Measurements from ENCODE around the gene VARS1.

VARS1 gene

DNA sequence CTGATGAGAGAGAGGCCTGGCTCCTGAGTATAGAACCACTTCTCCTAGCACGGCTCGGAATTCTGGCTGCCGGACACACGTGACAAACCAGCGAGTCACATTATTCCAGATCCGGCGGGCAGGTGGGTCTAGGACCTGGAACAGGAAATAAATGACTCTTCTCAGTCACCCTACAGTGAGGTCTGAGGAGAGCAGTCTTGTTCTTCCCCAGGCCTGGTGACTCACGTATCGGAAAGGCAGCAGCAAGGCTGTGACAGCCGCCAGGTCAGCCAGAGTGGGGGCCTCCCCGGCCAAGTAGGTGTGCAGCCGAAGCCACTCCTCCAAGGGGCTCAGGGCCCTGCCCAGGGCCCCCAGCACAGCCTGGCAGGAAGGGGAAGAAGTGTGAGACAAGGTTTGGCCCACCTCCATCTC lies 2.8 kb downstream of the VARS1 start:
- no peak for DNase-seq

DNA sequence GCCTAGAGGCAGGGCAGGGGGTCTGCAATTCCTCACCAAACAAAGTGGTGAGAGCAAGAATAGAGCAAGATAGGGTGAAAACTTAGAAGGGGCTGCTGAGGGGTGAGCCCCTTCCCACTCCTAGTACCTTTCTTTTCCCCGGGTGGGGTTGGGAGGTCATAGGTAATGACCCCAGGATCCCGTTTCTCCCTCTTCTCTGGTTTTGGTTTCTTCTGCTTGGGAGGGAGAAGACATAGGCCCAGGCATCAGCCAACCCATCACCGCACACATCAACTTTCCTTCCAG lies 3.5 kb downstream of the VARS1 start:
- no peak for DNase-seq

DNA sequence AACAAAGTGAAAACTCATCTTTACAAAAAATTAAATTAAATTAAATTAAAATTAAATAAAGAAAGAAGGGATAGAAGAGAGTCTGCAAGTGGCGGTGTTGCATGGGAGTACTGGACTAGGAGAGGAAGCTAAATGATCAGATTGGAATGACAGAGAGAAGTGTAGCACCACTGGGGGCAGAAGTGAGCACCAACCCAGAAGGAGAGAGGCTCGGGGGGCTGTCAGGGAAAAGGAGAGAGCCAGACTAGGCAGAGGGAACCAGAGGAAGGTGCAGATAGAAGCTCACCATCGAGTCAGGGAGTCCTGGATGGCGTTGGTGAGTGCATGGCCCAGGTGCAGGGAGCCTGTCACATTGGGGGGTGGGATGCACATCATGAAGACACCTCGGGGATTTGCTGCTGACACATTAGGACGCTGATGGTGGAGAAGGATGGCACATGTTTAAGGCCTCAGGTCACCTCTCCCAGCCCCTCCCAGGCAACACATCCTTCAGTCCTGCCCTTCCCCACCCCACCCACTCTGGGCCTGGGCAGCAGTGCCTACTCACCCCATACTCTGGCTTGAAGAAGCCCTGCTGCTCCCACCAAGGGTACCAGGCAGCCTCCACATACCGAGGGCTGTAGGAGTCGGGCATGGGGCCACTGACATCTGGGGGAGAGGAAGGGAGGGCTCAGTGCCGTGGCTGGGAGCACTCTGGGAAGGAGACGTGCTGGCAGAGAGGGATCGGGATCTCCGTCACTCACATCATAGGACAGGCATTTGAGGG lies 4.0 kb downstream of the VARS1 start:
- DNase-seq = no peak

DNA sequence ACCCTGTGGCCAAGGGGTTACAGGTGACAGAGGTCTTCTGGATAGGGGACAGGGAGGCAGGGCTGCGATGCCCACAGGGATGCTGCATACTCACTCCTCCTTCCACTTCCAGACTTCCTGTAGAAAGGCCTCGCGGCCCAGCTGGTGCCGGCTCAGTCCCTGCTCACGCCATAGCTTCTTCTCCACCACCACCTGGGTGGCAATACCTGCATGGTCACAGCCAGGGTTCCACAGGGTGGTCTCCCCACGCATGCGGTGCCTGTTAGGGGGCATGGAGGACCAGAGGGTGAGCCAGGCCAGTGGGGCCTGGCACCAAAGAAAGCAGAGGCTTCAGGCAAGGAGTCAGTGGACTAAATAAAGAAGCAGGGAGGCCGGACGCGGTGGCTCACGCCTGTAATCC lies 10.1 kb downstream of the VARS1 start:
- DNase-seq = no peak

DNA sequence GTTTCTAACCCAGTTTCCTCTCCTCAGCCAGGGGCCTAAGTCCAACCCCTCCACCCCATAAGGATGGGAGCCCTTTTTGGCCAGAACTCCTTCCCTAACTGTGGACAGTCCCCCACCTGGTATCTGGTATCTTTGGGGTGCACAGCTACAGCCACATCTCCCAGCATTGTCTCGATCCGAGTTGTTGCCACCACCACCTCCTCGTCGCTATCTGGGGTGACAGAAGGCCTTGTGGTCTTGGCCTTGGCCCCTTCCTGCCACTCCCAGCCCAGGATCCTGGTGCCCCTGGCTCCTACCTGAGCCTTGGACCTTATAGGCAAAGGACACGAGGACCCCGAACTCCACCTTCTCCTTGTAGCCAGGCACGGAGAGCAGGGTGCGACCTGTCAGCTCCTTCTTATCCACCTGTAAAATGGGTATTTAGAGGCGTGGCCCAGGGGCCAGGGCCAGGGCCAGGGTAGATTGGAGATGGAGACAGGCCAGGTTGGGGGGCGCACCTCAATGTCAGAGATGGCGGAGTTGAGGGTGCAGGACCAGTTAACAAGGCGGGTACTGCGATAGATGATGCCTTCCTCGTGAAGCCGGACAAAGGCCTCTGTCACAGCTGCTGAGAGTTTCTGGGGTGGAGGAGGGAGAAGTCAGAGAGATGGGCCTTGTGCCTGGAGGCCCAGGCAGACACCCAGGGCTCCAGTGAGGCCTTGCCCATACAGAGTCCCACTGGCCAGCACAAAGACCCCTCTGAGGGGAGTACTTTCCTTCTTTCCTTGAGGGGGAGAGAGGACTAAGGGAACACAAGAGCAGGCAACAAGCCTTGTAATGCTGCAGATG lies 11.2 kb downstream of the VARS1 start:
- DNase-seq = no peak

DNA sequence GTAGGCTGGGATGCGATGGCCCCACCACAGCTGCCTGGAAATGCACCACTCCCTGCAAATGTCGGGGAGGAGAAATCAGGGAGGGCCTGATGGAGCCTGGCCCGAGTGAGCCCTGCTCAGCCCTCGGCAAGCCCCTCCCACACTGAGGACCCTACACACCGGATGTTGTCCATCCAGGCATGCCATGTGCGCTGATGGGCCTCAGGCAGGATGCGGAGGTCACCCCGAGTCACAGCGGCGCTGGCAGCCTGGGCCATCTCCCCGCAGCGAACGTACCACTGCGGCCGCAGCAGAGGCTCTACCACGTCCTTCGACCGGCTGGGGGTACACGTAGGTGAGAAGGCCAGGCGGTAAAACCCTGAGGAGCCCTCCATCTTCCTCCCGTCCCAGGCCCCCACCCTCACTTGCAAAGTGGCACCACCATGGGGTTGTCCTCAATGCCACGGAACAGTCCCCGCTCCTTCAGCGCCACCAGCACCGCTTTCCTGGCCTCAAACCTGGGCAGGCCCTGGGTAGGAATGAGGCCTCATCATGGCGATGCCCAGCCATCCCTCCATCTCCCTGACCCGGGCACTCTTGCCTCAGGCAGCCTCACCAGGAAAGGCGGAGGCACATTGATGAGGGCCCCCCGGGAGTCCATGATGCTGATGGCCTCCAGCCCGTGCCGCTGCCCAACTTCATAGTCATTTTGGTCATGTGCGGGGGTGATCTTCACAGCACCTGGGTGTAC lies 13.3 kb downstream of the VARS1 start:
- no peak for DNase-seq

DNA sequence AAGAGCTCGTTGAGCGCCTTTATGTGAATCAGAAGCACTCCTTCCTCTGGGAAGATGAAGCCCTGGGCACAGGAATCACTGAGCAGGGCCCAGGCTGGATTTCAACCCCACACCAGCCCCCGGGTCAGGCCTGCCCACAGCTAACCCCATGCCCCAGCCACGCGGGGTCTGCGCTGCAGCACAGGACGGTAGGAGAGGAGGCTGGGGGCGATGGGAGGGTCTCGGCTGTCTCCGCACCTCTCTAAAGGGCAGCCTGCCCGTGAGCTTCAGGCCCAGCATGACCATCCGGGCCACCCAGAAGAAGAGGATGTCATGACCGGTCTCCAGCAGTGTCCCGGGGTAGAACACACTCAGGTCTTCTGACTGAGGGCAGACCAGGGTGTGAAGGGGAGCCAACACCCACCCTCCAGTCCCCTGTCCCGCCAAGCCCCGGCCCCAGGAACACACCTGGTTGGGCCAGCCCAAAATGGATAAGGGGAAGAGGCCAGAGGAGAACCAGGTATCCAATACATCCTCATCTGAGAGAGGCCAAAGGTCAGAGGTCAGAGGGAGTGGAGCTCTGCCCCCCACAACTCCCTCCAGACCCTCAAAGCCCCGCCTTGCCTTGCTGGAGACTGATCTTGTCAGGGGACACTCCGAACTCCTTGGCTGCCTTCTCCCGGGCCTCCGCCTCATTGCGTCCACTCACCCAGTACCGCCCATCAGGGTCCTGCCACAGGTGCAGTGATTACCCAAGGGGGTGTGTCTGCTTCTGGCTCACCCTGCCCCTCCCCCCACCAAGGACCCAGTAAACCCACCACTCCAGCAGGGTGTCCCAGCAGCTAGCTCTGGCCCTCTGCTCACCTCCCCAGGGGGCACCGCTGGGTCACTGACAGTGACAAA lies 14.1 kb downstream of the VARS1 start:
- no peak for DNase-seq

DNA sequence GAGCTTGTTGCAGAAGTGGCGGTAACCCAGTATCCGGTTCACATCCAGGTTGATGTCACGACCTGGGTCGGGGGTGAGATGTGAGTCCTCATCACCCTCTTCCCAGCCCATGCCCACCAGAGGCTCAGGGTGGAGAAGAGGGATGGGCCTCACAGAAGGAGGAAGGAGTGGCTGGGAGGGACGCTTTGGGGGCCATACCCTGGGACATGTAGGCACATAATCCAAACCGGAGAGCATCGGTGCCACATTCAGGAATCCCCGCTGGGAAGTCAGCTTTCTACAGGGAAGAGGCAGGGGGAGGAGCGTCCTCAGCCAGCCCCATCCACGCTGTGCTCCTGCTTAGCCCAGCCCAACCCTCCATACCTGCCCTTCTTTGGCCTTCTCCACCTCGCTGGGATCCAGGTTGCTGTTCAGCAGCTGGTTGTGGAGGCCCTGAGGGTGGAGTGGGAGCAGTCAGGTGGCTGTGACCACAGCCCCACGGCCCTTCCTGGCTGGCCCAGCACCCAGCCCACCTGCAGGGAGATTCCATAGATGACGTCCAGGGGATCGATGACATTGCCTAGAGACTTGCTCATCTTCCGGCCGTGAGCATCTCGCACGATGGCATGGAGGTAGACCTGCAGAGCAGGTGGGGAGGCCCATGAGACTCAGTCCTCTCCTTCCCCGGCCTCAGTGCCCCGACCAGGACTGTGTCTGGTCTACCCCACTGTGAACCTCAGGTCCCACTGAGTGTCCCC lies 14.9 kb downstream of the VARS1 start:
- no peak for DNase-seq

DNA sequence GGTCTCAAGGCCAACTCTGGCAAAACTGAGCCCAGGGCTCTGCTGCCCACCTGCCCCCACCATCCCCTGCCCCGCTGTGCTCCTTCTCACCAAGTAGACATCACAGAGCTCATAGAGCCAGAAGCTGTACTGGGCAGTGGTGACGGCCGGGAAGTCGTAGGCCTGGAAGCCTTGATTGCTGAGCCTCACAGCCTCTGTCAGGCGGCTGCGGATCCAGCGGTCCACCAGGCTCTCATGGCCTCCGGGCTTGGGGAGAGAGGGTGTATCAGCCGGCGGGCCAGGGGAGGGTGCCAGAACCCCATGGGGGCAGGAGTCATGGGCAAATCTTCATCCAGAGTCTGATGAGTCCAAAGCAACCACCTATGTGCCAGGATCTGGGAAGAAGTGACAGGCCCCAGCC lies 15.6 kb downstream of the VARS1 start:
- DNase-seq = no peak

DNA sequence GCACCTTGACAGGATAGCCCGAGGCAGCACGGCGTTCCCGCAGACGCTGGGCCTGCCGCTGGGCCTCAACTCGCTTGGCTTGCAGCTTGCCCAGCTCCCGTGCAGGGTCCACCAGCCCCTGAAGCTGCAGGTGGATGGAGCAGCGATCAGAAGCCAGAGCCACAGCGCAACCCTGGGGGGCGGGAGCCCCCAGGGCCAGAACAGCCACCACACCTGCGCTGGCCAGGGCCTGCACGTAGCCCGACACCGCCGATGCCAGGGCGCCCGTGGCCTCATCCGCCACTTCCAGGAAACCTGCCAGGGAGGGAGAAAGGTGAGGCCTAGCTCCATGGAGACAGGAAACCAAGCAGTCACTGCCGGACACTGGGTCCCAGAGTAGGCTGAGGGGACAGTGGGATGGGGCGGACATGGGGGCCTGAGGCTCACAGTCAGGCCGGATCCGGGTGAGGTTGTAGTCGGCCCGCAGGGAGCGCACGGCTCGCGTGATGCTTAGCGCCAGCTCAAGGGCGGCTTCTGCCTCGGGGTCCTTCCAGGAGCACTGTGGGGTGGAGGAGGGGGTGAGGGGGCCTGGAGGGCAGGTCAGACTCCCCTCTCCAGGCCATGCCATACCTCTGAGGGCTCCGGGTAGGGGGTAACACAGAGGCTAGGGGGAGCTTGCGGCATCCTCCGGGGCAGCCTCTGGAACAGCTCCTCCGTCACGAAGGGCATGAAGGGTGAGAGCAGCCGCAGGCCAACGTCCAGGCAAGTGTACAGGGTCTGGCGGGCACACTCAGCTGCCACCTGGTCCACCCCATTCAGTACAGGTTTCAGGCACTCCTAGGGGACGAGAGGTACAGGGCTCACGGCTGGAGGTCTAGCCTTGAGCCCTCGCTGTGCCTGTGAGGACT lies 16.3 kb downstream of the VARS1 start:
- no peak for DNase-seq

DNA sequence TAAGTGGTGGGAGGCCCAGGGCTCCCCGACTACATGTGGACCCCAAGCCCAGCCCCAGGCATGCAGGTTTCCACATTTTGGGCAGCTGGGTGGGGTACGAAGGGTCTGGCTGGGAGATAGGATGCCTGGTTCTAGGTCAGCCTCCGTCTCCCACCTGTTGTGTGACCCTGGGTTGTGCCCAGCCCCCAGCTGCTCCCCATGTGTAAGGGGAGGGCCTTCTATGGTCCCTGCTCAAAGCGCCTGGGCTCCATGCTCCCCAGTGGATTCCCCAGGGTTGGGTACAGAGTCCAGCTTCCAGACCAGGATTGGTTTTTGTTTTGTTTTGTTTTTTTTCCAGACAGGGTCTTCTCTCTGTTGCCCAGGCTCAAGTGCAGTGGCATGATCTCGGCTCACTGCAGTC lies 17.4 kb downstream of the VARS1 start:
- no peak for DNase-seq

DNA sequence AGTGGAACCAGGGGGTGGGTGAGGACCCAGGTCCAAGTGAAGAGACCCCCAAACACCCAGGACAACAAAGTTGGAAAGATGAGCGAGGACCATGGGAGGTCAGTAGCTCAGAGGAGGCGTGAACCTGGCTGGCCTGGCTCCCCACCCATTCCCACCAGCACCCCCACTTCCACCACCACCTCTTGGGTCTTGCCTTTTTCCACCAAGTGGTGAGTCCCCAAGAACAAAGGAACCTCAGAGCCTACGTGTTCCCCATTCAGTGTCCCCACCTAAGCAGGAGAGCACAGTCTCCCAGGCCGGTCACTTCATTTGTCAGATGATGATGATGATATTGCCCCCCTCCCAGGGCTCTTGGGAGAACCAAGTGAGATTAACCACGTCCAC lies 17.9 kb downstream of the VARS1 start:
- no peak for DNase-seq

DNA sequence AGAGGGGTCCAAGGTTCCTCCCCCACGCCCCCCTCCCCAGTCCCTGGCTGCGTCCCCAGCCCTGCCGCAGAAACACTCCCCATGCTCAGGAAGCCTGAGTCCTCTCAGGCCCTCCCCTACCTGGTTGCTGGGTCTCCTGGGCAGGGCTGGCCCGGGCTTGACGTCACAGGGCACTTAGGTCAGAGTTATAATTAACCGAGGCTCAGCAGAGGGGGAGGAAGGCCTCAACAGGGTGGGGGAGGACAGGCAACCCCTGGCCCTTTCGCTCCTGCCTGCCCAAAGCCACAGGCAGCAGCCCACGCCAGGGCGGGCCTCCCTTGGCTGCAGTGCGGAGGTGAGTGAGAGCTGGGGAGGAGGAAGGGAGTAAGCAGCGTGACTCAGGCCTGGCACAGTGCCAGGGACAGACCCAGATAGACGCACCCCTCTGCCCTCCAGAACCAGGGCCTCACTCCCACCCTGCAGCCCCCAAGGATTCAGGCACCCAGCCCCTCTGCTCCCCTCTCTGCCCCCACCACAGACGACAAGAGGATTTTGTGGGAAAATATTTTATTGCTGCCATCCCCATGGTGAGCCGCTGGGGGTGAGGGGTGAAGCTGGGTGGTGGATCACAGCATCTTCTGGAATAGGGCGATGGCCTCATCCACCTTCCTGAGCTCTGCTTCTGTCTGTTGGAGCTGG lies 18.4 kb downstream of the VARS1 start, which contains the start of gene VWA7:
VWA7 (minus strand) TSS at position 340 of the 678 bp plus-strand sequence. CDS start 549 bp downstream, outside the sequence.
- DNase-seq = peak; percentile 53

DNA sequence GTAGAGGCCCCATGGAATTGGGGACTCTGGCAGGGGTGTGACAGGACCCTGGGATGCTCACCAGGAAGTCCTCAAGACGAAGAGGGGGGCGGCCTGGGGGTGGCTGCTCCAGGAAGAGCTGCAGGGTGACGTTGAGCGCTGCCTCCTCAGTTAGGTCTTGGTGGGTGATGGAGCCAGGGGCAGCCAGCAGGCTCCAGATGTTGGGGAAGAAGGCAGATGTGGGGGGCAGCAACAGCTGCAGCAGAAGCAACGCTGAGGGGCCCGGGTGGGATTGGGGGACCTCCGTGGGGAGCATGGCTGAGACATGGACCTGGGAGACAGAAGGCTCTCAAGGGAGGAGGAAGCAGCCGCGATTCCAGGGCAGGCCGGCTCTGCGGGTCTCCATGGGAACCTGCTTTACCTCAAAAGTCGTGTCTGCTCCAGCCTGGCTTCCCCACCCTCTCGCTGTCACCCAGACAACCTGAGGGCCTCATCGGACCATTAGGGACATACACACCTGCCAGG lies 19.0 kb downstream of the VARS1 start:
- DNase-seq = no peak

DNA sequence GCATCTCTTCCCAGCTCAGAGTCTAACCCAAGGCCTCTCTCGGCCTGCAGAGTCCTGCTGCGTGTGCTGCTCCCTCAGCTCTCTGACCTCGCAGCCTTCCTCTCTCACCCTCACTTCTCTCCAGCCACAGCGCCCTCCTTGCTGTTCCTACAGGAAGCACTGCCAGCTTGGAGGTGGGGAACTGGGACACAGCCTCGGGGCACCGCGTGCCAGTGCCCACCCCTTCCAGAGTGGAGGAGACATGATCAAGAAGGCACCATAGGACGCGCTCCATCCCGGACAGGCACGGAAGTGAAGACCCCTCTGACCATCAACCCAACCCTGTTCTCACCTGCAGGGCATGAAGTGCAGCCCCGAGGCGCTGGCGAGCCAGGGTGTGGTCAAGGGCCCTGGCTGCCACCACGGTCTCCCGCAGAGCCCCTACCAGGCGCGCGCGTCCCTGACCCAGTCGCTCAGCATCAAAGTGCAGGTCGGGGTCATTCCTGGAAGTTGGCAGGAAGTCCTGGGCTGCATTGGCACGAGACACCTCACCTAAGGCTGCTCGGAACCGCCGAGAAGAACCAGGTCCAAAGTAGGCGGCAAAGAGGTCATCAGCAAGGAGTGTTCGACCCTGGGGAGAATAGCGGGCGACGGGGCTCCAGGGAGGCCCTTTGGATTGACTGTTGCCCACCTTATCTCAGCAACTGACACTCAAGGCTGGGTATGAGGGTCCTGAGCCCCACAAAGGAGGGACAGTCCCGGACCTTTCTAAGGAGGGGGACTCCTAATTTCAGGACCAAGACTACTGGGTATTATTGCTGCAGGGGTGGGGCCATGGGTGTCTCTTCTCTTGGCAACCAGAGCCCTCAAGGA lies 19.7 kb downstream of the VARS1 start:
- no peak for DNase-seq

DNA sequence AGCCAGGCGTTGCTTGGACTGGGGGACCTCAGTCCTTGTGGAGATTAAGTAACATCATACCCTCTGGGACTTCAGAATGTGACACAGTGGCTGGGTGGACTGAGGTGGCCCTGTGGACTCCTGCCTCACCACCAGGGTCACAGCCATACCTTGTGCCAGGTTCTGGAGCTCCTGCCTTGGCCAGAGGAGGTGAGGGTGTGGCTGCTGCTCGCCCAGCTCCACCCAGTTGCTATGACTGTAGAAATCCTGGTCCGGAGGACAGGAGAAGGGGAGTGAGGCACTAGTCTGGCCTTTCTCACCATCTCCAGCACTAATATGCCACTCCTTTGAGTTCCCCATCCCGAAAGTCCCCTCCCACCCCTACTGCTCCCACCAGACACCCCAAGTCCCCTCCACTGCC lies 20.4 kb downstream of the VARS1 start:
- DNase-seq = no peak

DNA sequence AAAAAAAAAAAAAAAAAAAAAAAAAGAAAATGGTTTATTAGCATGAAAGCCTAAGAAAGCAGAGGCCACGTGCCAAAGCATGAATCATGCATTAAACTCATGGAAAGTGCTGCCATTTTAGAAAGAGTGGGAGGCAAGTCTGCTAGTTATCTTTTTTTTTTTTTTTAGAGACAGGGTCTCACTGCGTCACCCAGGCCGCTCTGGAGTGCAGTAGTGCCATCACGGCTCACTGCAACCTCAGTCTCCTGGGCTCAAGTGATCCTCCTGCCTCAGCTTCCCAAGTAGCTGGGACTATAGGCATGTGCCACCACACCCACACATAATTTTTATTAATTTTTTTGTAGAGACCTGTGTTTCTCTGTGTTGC lies 23.6 kb downstream of the VARS1 start:
- DNase-seq = no peak

DNA sequence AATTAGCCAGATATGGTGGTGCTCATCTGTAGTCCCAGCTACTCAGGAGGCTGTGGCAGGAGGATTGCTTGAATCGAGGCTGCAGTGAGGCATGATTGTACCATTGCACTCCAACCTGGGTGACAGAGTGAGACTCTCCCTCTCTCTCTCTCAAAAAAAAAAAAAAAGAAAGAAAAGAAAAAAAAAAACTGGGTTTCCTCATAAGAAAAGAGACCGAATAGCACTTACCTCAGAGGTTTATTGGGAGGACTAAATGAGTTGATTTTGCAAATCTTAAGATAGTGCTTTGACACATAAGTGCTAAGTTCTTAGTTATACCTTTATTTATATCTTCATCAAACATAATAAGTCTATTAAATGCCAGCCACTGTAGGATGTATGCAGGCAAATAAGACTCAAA lies 24.7 kb downstream of the VARS1 start:
- DNase-seq = no peak

DNA sequence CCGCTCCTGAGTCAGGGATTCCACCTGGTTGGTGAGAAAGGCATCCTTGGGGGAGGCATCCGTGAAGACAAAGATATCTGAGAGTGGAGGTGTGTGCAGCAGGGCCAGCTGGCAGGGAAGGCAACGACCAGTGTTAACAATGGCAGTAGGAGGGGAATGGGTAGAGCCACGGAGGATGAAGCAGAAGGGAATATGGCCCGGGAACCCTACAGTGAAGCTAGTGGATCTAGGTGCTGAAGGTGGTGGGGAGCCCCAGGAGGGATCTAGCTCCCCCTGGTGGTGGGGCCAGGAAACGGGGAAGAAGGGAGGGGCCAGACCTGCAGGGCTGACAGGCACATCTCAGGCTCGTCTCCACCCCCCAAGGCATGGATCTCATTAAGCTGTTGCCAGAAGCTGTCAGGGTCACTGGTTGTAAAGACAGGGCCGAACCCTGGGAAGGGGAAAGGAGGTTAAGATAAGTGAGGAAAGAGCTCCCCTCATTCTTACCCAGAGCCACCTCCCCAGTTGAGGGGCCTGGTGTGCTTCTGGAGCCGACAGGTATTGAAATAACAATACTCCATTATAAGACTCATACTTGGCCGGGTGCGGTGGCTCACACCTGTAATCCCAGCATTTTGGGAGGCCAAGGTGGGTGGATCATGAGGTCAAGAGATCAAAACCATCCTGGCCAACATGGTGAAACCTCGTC lies 25.7 kb downstream of the VARS1 start:
- DNase-seq = peak; percentile 77
